ENCODE results near the gene TOP3B. TPM values are rescaled to one million over a fixed set of nuclear protein-coding genes. Genes with fewer than 3 reads are reported as not detected.

The TOP3B gene
- polyA plus RNA-seq, 3 donors, result 6.8 to 11.4 (median 10.2) TPM

DNA sequence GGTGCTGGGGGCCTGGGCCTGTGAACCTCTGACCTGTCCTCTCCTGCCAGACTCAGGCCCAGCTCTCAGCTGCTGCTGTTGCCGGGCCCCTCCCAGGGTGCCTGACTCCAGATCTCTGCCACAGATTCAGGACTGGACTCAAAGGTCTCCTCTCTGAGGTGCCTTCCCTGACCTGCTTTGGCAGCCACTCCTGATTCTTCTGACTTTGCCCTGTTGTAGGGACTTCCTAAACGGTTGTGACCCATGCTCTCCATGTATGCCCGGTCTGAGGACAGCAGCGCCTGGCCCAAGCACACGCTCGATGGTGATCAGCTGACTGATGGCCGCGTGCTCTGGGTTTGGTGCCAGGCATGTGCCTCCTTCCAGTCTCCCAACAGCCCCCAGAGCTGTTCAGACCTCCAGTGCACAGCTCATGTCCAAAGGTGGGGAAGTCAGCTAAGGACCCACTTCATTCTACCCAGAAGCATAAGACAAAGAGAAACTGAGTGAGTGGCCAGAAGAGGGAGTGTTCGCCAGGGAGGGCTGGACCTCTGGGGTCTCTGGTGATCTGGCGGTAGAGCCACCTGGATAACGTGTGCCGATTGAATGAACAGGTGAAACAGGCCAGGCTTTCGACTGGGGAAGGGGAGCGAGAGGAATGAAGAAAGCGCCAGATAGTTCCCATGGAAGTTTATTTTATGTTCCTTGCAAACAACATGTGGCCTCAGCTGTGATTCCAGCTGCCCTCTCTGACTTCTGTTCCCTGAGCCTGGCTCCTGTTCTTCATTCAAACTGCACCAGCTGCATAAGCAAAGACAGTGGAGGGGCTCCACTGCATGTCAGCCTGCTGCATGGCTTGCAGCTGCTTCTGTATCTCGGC is 8.1 kb upstream of the TOP3B start:
- 59 to 85% (median 73%) methylated on average over 16 of the region's 16 CpGs for WGBS, 3 donors
- H3K27ac ChIP-seq (ENCODE audit: low read depth, low read length), result no peak overlapping the region

DNA sequence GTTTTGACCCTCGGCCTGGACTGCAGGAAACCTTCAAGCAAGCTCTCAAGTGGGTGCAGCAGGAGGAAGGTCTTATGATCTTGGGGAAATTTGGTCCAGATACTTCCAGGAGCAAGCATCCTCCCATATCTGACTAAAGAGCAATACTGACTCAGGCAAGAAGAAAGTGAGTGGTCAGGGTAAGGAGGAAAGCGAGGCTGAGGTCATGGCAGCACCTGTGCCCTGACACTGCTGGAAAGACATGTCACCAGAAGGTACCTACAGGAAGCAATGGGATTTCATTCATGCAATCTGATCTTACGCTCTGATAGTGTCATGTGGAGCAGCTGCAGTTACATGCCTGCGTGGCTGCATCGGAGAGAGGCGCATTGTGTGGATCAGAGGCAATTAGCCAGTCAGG is 6.5 kb upstream of the TOP3B start:
- 66 to 76% (median 76%) methylated on average over 6 of the region's 6 CpGs for WGBS, 3 donors
- no peak overlapping the region for H3K27ac ChIP-seq (ENCODE audit: low read depth, low read length)

DNA sequence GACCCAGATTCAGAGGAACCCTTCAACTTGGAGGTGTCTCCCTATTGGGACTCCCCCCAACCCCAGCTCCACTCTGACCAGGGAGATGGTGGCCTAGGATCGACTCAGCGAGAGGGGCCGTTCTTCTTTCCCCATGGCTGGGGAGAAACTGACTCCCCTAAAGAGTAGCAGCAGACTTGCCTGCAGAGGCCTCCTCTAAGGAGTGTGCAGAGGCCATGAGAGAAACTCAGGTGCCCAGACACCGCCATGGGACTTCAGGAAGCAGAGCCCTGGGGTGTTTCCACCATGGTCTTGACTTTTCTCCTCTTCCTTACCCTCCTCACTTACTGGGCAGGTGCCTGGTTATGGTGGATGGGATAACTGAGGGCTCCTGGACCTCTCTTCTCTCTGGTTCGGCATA is 2.6 kb upstream of the TOP3B start:
- WGBS, 3 donors, result 94 to 97% (median 96%) methylated on average over 5 of the region's 5 CpGs
- no peak overlapping the region for H3K27ac ChIP-seq (ENCODE audit: low read depth, low read length)

DNA sequence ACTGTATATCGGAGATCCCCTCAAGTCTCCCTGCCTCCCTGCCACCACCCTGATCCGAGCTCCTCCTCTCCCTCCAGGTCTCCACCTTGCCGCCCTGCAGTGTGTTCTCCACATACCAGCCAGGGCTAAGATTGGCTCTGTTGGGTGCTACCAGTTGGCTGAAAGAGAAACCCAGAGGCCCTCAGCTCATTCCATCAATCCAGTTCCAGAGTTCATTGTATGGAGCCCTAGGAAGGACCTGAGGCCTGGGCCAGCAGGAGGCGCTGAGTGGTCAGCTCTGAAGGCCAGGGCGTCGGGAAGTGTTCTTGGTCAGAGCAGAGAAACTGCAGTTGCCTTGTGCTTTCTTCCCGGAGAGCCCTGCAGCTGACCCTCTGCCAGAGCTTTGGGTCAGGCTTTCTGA is 2.2 kb upstream of the TOP3B start:
- 40 to 64% (median 59%) methylated on average over 7 of the region's 7 CpGs for WGBS, 3 donors
- H3K27ac ChIP-seq (ENCODE audit: low read depth, low read length), result no peak overlapping the region

DNA sequence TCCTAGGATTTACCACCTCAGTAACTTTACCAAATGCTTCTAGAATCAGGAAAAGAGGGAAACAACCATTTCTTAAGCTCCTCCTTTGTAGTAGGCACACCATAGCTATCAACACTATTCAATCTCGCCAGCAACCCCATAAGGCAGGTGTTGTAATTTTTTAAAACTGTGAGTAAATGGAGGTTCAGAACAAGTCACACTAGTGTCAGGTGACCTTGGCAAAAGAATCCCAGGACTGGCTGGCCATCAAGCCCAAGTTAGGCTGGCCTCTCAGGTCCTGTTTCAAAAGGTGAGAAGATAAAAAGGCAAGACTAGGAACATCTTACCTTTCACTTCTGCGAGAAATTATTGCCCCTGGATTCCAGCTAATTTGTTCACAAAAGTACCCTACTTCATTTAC is 713 bp downstream of the TOP3B start:
- 17 to 29% (median 29%) methylated on average over 2 of the region's 2 CpGs for WGBS, 3 donors
- H3K27ac ChIP-seq (ENCODE audit: low read depth, low read length), result no peak overlapping the region

DNA sequence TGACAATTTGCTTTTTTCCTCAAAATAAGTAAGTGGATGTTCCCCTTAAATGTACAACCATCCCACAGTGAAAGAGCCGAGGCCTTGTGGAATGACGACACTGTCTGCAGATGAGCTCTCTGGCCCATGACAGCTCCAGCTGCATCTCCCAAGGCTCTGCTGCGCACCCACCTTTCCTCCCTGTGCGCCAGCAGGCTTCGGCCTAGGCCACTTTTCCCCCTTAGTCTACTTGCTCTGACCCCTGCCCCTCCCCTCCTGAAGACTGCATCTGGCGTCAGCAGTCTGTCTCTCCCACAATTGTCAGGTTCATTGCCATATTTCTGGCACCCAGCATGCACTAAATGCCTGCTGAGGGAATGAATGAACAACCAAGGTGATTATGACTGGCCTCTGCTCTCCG is 2.0 kb downstream of the TOP3B start:
- no peak overlapping the region for H3K27ac ChIP-seq (ENCODE audit: low read depth, low read length)
- 68 to 83% (median 75%) methylated on average over 7 of the region's 7 CpGs for WGBS, 3 donors

DNA sequence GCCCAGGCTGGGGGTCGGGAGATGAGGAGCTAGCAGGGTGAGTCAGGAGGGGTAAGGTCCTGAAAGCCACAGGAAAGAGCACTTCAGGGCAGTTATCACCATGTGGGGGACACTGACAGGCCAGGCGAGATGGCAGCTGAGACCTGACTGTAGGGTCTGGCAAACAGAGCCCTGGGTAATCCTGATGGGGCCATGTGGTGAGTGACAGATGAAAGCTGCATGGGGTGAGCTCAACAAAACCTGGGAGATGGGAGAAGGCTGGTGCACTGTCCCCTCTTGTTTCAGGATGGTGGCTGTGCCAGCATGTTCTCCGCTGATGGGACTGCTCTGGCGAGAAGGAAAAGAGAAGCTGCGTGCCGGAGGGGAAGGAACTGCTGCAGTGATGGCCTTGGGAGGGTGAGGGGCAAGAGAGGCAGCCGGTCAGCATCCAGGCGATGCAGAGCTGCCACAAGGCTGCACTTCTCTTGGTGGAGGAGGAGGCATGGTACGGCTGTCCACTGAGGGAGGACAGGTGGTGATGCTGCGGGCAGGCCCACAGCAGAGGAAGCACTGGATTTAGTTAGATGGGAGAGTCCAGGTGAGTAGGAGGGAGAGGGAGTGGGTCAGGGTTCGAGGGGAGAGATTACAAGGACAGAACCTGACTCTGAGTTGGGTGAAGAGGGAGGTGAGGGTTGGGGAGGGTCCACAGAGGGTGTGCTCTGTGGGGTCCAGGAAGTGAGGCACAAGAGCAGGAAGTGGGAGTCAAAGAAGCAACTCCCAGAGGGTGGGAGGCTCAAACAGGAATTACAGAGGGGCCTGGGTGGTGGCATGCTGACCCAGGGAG is 3.8 kb downstream of the TOP3B start:
- 71 to 77% (median 73%) methylated on average over 11 of the region's 11 CpGs for WGBS, 3 donors
- no peak overlapping the region for H3K27ac ChIP-seq (ENCODE audit: low read depth, low read length)

DNA sequence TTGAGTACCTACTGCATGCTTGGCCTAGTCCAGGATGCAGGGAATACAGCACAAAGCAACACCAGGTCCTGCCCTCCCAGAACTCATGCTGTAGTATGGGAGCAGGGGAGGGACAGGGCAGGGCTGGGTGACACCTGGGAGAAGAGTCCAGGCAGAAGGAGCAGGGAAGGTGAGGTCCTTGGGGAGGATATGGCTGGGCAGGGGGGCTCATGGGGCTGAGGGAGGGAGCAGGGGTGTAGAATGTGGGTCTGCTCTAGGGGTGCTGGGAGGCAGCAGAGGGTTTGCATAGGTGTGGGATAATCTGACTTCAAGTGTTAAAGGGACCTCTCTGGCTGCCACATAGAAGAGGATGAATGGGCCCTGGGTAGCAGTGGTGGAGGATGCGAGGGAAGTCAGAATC is 4.8 kb downstream of the TOP3B start:
- no peak overlapping the region for H3K27ac ChIP-seq (ENCODE audit: low read depth, low read length)
- 85 to 93% (median 88%) methylated on average over 1 of the region's 1 CpG for WGBS, 3 donors

DNA sequence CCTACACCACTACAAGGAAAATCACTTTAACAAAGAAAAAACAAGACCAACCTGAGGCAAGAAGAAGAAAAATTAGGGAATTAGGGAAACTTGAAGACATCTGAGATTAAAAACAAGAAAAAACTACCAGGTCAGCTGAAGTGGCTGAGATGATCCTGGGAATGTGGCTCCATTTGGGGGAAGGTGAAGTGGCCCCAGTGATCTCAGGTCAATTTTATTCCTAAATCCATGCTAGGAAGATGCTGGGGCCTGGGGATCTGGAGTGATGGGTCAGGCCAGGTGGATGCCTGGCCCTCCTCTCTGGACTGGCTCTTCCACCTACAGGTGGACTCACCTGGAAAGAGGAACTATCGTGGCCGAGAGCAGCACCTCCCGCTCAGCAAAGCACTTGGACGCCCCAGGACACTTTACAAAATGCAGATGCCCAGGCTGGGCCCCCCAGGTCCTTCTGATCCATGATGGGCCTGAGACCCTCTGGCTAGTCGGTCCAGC is 6.7 kb downstream of the TOP3B start:
- WGBS, 3 donors, result 93 to 97% (median 97%) methylated on average over 5 of the region's 5 CpGs
- no peak overlapping the region for H3K27ac ChIP-seq (ENCODE audit: low read depth, low read length)

DNA sequence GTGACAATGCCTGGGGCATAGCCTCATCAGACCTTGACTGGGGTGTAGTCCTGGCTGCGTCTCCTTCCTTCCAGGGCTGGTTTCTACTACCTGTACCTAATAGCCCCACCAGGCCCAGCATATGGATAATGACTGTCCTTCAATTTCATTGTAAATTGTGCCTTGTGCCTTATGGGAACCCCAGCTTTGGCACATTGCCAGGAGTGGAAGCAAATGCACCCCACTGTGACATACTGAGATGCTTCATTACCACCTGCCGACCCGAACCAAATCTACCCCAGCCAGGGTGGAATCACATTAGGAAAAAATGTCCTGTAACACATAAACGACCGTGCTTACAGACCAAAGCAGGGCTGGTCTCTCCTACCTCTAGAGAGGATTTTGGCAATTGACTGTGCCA is 7.3 kb downstream of the TOP3B start:
- H3K27ac ChIP-seq (ENCODE audit: low read depth, low read length), result no peak overlapping the region
- 86 to 93% (median 92%) methylated on average over 5 of the region's 5 CpGs for WGBS, 3 donors

DNA sequence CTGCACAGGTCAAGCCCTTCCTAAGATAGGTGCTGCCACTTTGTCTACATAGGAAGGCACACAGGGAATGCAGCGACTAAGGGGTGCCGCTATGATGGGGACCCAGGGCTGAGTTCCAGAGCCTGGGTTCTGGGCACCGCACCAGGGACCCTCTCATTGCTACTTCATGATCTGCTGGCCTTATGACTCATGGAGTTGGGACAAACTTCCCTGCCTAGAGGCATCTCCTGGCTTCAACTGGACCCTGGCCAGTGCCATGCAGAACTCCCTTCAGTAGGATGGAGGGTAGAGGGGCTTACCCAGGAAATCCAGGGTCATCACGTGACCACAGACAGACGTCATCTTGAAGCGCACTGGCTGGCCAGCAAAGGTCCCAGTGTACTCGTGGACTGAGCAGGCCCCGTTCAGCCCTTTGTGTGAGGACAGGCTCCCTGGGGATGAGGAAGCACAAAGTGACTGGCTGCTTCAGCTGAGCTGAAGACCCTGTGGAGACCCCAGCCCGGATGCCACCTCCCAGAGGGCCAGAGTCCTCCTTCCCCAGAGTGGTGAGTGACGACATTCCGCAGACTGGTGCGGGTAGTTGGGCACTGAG is 8.4 kb downstream of the TOP3B start:
- WGBS, 3 donors, result 90 to 98% (median 92%) methylated on average over 12 of the region's 12 CpGs
- no peak overlapping the region for H3K27ac ChIP-seq (ENCODE audit: low read depth, low read length)

DNA sequence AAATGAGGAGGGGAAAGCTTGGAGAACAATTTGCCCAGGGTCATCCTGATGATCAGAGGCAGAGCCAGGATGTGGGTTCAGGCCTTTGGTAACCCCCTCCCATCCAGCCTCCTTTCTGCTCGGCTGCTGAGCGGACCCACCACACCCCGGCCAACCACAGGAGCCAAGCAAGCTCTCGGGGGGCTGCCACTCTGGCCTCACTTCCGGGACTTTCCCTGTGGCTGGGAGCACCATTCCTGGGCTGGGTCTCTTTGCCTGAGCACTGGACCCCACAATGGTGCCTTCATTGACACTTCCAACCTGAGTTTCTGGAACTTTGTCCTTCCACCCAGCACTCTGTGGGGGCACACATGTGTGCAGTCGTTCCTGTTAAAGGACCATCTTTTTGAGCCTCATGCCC is 9.8 kb downstream of the TOP3B start:
- H3K27ac ChIP-seq (ENCODE audit: low read depth, low read length), result no peak overlapping the region
- 83 to 86% (median 85%) methylated on average over 6 of the region's 6 CpGs for WGBS, 3 donors

DNA sequence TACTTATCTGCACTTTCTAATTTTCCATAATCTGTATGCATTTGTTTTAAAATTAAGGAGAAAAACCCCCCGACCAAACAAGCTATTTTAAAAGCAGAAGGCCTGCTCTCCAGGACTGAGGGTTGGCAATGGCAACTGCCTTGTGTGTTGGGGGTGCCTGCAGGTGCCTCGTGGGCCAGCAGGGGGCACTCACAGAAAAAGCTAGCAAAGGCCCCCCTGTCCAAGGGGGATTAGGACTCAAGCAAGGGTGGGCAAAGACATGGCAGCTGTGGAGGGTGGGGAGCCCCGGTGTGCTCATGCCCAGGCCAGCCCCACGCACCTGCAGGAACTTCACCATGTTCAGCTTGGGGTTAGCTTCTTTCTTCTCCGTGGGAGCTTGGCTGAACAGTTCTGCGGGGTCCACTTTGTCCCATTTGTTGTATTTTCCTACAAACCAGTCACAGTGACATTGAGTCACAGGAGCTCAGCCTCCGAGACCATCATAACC is 10.3 kb downstream of the TOP3B start:
- no peak overlapping the region for H3K27ac ChIP-seq (ENCODE audit: low read depth, low read length)
- 67 to 70% (median 69%) methylated on average over 7 of the region's 7 CpGs for WGBS, 3 donors

DNA sequence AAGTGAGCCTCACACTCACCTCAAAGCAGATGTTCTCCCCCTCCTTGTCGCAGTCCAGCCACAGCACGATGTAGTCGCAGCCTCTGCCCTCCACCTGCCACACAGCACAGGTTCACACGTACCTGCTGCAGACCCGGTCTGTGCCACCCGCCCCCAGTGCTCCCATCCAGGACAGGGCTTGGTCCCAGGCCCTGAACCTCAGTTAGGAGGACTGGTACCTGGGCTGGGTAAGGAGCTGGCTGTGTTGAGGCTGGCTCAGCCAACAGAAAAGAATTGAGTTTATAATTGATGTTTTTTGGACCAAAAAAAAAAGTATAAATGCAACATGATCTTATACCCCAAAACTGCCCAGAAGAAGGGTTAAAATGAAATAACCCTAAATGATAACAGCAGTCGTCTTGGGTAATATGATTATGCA is 10.7 kb downstream of the TOP3B start:
- no peak overlapping the region for H3K27ac ChIP-seq (ENCODE audit: low read depth, low read length)
- WGBS, 3 donors, result 82 to 93% (median 91%) methylated on average over 7 of the region's 7 CpGs

DNA sequence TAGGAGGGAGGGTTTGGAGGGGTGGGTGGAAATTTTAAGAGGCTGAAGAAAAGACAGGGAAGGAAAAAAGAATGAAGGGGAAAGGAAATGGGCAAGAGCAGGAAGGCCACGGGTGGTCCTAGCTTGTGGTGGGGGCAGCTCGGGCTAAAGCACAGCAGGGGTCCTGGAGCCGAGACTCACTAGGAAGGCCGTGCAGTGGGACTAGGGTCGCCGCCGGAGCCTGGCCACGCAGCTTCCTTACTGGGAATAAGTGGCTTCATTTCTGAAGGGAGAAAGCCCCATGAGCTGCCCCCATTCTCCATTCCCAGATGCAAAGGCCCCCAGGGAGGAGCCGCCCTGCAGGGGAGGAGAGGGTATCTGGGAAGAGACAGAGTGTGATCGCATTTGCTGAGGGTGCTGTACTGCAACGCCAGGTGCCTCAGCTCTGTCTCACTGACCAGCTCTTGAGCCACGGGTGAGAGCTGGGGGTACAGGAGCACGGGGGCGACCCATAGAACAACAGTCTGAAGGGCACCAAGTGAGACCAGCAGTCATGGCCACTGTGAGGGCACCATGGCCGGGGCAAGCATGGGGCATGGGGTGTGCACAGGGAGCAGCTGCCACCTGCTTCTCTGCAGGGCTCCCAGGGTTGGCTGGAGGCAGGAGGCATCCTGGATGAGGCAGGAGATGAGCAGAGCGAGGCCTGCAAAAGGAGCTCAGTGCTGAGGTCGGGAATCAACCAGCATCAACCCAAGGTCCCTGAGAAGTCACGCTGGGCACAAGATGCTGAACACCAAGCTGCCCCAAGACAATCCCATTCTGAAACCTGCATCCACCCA is 11.6 kb downstream of the TOP3B start:
- WGBS, 3 donors, result 89 to 94% (median 93%) methylated on average over 18 of the region's 18 CpGs

DNA sequence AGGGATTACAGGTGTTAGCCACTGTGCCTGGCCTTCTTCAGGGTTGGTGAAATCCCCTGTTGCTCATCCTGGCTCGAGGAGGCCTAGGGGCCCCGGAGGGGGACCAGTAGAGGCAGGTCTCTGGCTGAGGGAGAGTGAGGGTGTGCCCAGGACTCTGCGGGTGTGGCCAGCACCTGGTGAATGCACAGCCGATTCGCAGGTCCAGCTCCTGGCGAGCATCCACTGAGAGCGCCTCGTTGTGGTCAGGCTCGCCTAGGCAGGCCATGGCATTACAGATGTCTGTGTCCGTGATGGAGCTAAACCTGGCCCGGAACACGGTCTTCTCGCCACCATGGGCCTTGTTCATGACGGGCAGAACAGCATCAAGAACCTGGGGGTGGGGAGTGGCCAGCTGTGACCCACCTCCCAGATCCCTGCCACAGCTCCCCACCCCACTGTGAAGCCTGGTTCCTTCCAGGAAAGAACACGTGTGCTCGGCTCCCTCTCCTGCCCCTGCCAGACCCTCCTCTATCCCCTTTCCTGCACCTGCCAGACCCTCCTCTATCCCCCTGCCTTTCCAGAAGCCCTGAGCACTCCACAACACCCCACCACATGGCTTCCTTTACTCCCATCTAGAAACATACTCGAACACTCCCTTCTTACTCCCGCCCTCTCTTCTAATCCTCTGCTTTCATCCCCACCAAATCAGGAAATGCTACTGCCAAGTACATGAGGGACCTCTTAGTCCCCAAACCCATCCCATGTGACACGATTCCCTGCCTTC is 12.4 kb downstream of the TOP3B start:
- 89 to 92% (median 91%) methylated on average over 17 to 19 of the region's 19 CpGs for WGBS, 3 donors
- no peak overlapping the region for H3K27ac ChIP-seq (ENCODE audit: low read depth, low read length)

More for the DNA sequence above, 11.6 kb downstream of the TOP3B start:
- H3K27ac ChIP-seq (ENCODE audit: low read depth, low read length), result no peak overlapping the region

DNA sequence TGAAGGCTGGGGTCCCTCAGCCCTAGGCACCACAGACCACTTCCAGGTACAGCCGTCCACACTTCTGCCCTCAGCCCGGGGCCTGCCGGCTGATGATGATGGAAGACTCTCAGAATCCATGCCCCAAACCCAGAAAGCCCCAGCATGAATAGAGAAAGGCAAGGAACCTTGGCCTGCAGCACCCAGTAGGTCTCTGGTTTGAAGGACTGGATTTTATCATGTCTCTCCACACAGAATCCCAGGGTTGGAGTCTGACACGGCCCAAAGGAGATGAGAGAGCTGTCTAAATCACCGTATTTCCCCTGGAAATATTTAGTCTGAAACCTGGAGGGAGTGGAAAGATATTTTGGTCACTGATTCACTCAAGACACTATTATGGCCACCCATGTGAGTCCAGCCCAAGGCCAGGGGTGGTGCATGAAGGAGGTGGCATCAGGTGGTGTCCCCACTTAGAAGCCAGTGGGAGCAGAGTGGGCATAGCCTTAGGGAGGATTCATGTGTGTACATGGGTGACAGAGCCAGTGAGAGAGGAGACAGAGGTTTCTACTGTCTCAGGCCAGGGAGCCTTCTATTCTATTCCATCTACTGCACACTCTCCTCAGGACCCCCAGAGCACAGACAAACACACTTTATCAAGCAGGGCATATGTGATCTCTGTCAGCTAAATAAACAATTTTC is 14.0 kb downstream of the TOP3B start:
- H3K27ac ChIP-seq (ENCODE audit: low read depth, low read length), result no peak overlapping the region
- 91 to 97% (median 95%) methylated on average over 5 of the region's 5 CpGs for WGBS, 3 donors

All from adipose tissue (tissue), 3 donors.